Esophagus muscularis mucosa (tissue), 4 donors: ENCODE measurements around the gene DUS4L.
"Not testable (repeated sequence)": the region's sequence is repeated elsewhere in the genome, so short reads cannot be mapped to it uniquely, and the experiment has no call there.

Experiments
- EP300 ChIP-seq: sonication (generic); formaldehyde crosslinking; IDR thresholded peaks from one replicate; pipeline ENCODE4 v1.6.1; 2017; ENCODE audit warnings: antibody characterized with exemption
- POLR2A ChIP-seq: fragments of 450-650 bp; IDR thresholded peaks from one replicate; pipeline ENCODE4 v1.6.1; 2017; ENCODE audit warnings: antibody characterized with exemption, moderate library complexity, mild to moderate bottlenecking, low read depth
- TF ChIP-seq, protein P1 (sequence below), 3 experiments: fragments of 200-600 bp in 2 of 3; fragments of 450-650 bp in 1 of 3; sonication (generic) in 2 of 3; IDR thresholded peaks; one replicate each; pipeline ENCODE4 v1.5.1; 2017 to 2019; ENCODE audit warnings: antibody characterized with exemption in 3 of 3, mild to moderate bottlenecking in 2 of 3, moderate library complexity in 1 of 3

DNA sequence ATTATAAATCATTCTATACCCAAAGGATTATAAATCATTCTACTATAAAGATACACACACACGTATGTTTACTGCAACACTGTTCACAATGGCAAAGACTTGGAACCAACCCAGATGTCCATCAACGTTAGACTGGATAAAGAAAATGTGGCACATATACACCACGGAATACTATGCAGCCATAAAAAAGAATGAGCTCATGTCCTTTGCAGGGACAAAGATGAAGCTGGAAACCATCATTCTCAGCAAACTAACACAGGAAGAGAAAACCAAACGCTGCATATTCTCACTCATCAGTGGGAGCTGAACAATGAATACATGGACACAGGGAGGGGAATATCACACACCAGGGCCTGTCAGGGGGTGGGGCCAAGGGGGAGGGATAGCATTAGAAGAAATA is 26.5 kb upstream of the DUS4L start:
- TF ChIP-seq, protein P1, sequence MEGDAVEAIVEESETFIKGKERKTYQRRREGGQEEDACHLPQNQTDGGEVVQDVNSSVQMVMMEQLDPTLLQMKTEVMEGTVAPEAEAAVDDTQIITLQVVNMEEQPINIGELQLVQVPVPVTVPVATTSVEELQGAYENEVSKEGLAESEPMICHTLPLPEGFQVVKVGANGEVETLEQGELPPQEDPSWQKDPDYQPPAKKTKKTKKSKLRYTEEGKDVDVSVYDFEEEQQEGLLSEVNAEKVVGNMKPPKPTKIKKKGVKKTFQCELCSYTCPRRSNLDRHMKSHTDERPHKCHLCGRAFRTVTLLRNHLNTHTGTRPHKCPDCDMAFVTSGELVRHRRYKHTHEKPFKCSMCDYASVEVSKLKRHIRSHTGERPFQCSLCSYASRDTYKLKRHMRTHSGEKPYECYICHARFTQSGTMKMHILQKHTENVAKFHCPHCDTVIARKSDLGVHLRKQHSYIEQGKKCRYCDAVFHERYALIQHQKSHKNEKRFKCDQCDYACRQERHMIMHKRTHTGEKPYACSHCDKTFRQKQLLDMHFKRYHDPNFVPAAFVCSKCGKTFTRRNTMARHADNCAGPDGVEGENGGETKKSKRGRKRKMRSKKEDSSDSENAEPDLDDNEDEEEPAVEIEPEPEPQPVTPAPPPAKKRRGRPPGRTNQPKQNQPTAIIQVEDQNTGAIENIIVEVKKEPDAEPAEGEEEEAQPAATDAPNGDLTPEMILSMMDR (IDR thresholded peaks at IDR 0.05): not testable (repeated sequence)
- not testable (repeated sequence) for TF ChIP-seq EP300, POLR2A
